ENCODE results near the gene GLS2.
"Not testable (repeated sequence)": the region's sequence is repeated elsewhere in the genome, so short reads cannot be mapped to it uniquely, and the experiment has no call there.

The GLS2 gene

GRCh38 chr12:56450241-56450640, 37.7 kb downstream of the GLS2 start:
- Histone ChIP-seq H2AFZ (ENCODE audit: low read depth, low read length) (peak overlapping the region; percentile 78; the same call in 1 of the 2 replicates), H3K4me3 (ENCODE audit: low read depth in 1 of 2, low read length in 2 of 2) (no peak overlapping the region)

GRCh38 chr12:56449622-56449984, 38.4 kb downstream of the GLS2 start:
- H3K4me3 ChIP-seq (ENCODE audit: low read depth in 1 of 2, low read length in 2 of 2) = peak overlapping the region; percentile 48 to 63

More at GRCh38 chr12:56450241-56450640, 37.7 kb downstream of the GLS2 start:
- TF ChIP-seq EZH2 (IDR thresholded peaks at IDR 0.05; ENCODE audit: borderline replicate concordance, low read depth, low read length, severe bottlenecking) (no peak), CTCF (IDR thresholded peaks at IDR 0.05; ENCODE audit: borderline replicate concordance, extremely low read depth, low read length, poor library complexity, severe bottlenecking) (no peak)
- no peak for ATAC-seq (ENCODE audit: insufficient read depth, low read depth)
- peaks cover 26% of the 10 kb centered on the region for H3K4me1 ChIP-seq (ENCODE audit: insufficient read depth, low read length)
- peak overlapping the region; percentile 66; the same call in 1 of the 2 replicates for H3K4me2 ChIP-seq (ENCODE audit: insufficient read depth, low read length)
- peaks cover 35% of the 10 kb centered on the region for H3K79me2 ChIP-seq (ENCODE audit: insufficient read depth, low read length)
- no peaks in the 10 kb centered on the region for H3K9me3 ChIP-seq (ENCODE audit: insufficient read depth, low read length, severe bottlenecking)
- H3K27ac ChIP-seq (ENCODE audit: low read length) = peak overlapping the region; percentile 87; the same call in 1 of the 2 replicates
- H3K9ac ChIP-seq (ENCODE audit: low read depth, low read length) = peak overlapping the region; percentile 81; the same call in 1 of the 2 replicates
- no peaks in the 10 kb centered on the region for H3K27me3 ChIP-seq (ENCODE audit: insufficient read depth, low read length, poor library complexity)
- DNase-seq = no peak
- peaks cover 7% of the 10 kb centered on the region; the same call in 1 of the 2 replicates for H3K36me3 ChIP-seq (ENCODE audit: insufficient read depth, low read length)
- no peaks in the 10 kb centered on the region for H4K20me1 ChIP-seq (ENCODE audit: insufficient read depth, low read length)

GRCh38 chr12:56448860-56449621, 38.9 kb downstream of the GLS2 start, which contains the start of gene TIMELESS:
Gene TIMELESS (minus strand): TSS chr12:56449426. CDS start chr12:56434170, 15,256 bp downstream.
- H3K4me2 ChIP-seq (ENCODE audit: insufficient read depth, low read length) = peak within 1 kb of the TSS; percentile 66
- no peaks in the 10 kb centered on the region for H3K9me3 ChIP-seq (ENCODE audit: insufficient read depth, low read length, severe bottlenecking)
- ATAC-seq (ENCODE audit: insufficient read depth, low read depth) = peak; percentile 96
- TF ChIP-seq CTCF (IDR thresholded peaks at IDR 0.05; ENCODE audit: borderline replicate concordance, extremely low read depth, low read length, poor library complexity, severe bottlenecking) (peak; percentile 1), EZH2 (IDR thresholded peaks at IDR 0.05; ENCODE audit: borderline replicate concordance, low read depth, low read length, severe bottlenecking) (no peak)
- H3K79me2 ChIP-seq (ENCODE audit: insufficient read depth, low read length) = peaks cover 44% of the 10 kb centered on the region
- H3K36me3 ChIP-seq (ENCODE audit: insufficient read depth, low read length) = peaks cover 14% of the 10 kb centered on the region; the same call in 1 of the 2 replicates
- H2AFZ ChIP-seq (ENCODE audit: low read depth, low read length) = peak within 1 kb of the TSS; percentile 78
- H3K4me3 ChIP-seq (ENCODE audit: low read depth in 1 of 2, low read length in 2 of 2) = peak within 1 kb of the TSS; percentile 48 to 63
- peak; percentile 92 for DNase-seq
- peak within 1 kb of the TSS; percentile 81 for H3K9ac ChIP-seq (ENCODE audit: low read depth, low read length)
- H3K4me1 ChIP-seq (ENCODE audit: insufficient read depth, low read length) = peaks cover 26% of the 10 kb centered on the region
- H3K27ac ChIP-seq (ENCODE audit: low read length) = peak within 1 kb of the TSS; percentile 87
- H3K27me3 ChIP-seq (ENCODE audit: insufficient read depth, low read length, poor library complexity) = no peaks in the 10 kb centered on the region
- no peaks in the 10 kb centered on the region for H4K20me1 ChIP-seq (ENCODE audit: insufficient read depth, low read length)

More at GRCh38 chr12:56449622-56449984, 38.4 kb downstream of the GLS2 start:
- H3K9ac ChIP-seq (ENCODE audit: low read depth, low read length) = peak overlapping the region; percentile 81
- no peaks in the 10 kb centered on the region for H4K20me1 ChIP-seq (ENCODE audit: insufficient read depth, low read length)
- H3K36me3 ChIP-seq (ENCODE audit: insufficient read depth, low read length) = peaks cover 11% of the 10 kb centered on the region; the same call in 1 of the 2 replicates
- H3K4me1 ChIP-seq (ENCODE audit: insufficient read depth, low read length) = peaks cover 26% of the 10 kb centered on the region
- H3K9me3 ChIP-seq (ENCODE audit: insufficient read depth, low read length, severe bottlenecking) = no peaks in the 10 kb centered on the region
- DNase-seq (no peak), ATAC-seq (ENCODE audit: insufficient read depth, low read depth) (no peak)
- H2AFZ ChIP-seq (ENCODE audit: low read depth, low read length) = peak overlapping the region; percentile 78
- peak overlapping the region; percentile 87 for H3K27ac ChIP-seq (ENCODE audit: low read length)
- H3K79me2 ChIP-seq (ENCODE audit: insufficient read depth, low read length) = peaks cover 39% of the 10 kb centered on the region
- TF ChIP-seq CTCF (IDR thresholded peaks at IDR 0.05; ENCODE audit: borderline replicate concordance, extremely low read depth, low read length, poor library complexity, severe bottlenecking) (no peak), EZH2 (IDR thresholded peaks at IDR 0.05; ENCODE audit: borderline replicate concordance, low read depth, low read length, severe bottlenecking) (no peak)
- H3K4me2 ChIP-seq (ENCODE audit: insufficient read depth, low read length) = peak overlapping the region; percentile 66
- H3K27me3 ChIP-seq (ENCODE audit: insufficient read depth, low read length, poor library complexity) = no peaks in the 10 kb centered on the region

- H3K36me3 ChIP-seq (ENCODE audit: insufficient read depth, low read length) = peaks cover 16% of the 10 kb centered on the region; the same call in 1 of the 2 replicates
- DNase-seq; H2AFZ ChIP-seq (ENCODE audit: low read depth, low read length); H3K27me3 ChIP-seq (ENCODE audit: insufficient read depth, low read length, poor library complexity); H3K9ac ChIP-seq (ENCODE audit: low read depth, low read length); H3K27ac ChIP-seq (ENCODE audit: low read length); H3K9me3 ChIP-seq (ENCODE audit: insufficient read depth, low read length, severe bottlenecking); H4K20me1 ChIP-seq (ENCODE audit: insufficient read depth, low read length); H3K4me3 ChIP-seq (ENCODE audit: low read depth in 1 of 2, low read length in 2 of 2); H3K4me2 ChIP-seq (ENCODE audit: insufficient read depth, low read length); ATAC-seq (ENCODE audit: insufficient read depth, low read depth): not testable (repeated sequence)
- peaks cover 94% of the 10 kb centered on the region for H3K79me2 ChIP-seq (ENCODE audit: insufficient read depth, low read length)
- peaks cover 14% of the 10 kb centered on the region for H3K4me1 ChIP-seq (ENCODE audit: insufficient read depth, low read length)
Measured at GRCh38 chr12:56443208-56443607, 44.8 kb downstream of the GLS2 start.
